SK-N-DZ (cell line): ENCODE data around the gene CRYBG2.

ENCODE experiments used
- DNase-seq: peaks from one replicate; pipeline ENCODE4 v3.0.0-alpha.2; 2015; ENCODE audit warnings: low spot score

Gene CRYBG2

DNA sequence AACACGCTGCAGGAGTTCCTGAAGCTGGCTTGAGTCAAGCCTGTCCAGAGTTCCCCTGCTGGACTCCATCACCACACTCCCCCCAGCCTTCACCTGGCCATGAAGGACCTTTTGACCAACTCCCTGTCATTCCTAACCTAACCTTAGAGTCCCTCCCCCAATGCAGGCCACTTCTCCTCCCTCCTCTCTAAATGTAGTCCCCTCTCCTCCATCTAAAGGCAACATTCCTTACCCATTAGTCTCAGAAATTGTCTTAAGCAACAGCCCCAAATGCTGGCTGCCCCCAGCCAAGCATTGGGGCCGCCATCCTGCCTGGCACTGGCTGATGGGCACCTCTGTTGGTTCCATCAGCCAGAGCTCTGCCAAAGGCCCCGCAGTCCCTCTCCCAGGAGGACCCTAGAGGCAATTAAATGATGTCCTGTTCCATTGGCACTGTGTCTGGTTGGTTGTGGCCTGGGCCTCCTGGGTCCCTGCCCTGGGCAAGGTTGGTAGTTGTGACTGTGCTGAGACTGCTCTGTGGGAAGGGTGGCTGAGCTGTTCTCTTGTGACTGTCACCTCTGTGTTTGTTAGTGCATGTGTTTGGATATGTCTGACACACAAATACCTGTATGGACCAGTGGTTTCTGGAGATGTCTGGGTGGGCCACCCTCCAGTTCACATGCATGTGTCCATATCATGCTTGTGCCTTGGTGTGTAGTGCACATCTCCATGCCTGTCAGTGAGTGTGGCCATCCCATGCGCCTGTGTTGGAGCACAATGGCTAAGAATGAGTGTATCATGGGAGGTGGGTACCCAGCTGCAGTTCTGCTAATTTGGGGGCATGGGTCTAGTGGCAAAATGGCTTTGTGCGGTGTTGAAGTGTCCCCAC lies 72.6 kb downstream of the CRYBG2 start:
- DNase-seq = no peak

DNA sequence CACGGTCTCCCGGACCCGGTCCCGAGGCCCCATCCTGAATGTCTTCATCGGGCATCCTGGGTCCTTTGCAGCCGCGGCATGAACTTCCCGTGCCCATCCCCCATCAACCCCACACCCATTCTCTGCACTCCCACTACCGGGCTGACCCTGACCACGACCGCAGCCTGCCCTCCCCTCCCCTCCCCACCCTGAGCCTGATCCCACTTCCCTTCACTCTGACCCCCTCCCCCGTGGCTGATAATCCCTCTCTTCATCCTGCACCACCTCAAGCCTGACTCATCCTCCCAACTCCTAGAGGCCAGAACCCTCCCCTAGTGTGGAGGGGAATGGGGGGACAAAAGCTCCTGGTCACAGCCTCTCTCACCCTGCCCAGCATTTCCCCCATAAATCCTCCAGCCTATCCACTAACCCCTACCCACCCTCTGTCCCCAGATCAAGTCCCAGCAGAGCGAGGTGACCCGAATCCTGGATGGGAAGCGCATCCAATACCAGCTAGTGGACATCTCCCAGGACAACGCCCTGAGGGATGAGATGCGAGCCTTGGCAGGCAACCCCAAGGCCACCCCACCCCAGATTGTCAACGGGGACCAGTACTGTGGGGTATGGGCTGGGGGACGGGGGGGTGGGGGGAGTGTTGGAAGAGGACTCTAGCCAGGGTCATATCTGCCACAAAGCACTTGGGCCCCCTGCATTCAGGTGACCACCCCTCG lies 73.4 kb downstream of the CRYBG2 start:
- DNase-seq = no peak

DNA sequence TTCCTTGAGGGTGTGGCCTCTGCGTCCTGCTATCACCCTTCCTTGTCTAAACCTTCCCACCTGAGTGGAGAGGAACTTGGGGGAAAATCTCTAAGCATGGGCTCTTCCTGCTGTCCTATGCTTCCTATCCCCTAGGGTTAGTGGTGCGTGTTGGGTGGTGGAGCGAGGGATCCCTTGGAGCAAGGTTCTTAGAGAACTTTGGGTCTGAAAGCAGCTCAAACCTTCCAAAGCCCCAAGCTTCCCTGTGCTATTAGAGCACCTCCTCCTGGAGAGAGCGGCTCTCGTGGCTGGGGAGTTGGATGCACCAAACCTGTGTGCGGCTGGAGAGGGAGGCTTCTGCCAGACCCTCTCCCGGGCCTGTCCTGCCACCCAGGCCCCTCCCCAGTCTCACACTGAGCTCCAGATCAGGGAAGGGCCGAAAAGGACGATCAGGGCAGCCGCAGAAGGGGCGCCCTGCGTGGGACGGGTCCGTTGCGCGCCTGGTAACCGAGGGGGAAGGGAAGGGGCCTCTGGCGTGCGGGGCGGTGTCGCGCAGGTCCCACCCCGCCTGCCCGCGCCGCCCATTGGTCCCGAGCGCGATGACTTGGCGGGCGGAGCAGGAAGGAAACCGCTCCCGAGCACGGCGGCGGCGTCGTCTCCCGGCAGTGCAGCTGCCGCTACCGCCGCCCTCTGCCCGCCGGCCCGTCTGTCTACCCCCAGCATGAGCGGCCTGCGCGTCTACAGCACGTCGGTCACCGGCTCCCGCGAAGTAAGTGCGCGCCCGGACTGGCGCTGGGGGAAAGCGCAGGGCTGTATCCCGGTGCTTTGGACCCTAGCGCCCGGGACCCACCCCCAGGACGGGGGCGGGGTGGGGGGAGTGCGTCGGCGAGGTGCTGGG lies 74.2 kb downstream of the CRYBG2 start, which contains the start of gene SH3BGRL3:
TSS of gene SH3BGRL3 (plus strand) at position 631 of the 877 bp plus-strand sequence. CDS start at position 701, 70 bp downstream.
- peak; percentile 74 for DNase-seq

DNA sequence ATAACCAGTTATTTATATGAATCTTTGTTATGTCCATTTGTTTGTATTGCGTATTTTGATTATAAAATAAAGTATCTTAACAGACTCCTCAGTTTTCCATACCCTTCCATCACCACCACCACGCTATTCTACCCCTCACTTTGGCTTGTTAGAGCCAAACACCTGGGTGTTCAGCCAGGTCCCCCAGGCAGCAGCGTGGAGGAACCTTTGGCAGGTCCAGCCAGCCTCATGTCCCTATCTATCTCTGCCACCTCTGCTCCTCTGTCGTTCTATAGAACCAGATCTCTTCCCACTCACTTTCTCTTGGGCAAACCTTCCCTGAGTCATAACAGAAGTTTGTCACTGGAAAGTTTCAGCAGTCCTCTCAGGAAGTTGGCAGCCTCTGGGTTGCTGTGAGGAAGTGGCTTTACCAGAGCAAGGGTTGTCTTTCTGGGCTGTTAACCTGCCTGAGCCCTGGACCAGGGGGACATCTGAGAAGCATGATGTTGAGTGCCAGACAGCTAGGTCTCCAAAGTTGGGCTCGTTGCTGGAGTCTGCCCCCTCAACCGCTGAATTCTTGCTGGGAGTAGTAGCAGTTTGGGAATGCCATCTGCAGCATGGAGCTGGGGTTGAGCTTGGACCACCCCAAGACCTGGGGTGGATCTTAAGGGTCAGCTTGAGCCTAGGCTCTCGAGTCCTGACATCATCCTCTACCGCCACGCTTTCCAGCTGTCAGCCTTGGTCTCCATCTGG lies 75.0 kb downstream of the CRYBG2 start:
- DNase-seq = no peak

DNA sequence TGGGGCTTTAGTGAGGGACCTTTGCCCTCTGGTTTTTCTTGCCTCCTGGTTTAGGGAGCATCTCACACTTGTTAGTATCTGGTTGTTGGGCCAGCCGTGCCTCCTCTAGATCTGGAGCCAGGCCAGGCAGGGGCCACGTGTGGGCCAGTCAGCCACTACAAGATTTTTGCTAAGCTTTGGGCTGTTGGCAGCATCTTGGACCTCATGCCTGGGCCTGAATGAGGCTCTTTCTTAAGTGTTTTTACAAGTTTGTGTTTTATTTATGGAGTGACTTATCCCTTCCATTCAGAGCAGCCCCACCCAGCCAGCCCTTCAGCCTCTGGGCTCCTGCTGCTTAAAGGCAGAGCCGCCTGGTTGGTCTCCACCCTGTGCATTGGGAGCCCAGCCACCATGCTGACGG lies 75.6 kb downstream of the CRYBG2 start:
- DNase-seq = no peak

GRCh38 chr1:26277719-26278118 lies 76.2 kb downstream of the CRYBG2 start:
- no peak for DNase-seq

DNA sequence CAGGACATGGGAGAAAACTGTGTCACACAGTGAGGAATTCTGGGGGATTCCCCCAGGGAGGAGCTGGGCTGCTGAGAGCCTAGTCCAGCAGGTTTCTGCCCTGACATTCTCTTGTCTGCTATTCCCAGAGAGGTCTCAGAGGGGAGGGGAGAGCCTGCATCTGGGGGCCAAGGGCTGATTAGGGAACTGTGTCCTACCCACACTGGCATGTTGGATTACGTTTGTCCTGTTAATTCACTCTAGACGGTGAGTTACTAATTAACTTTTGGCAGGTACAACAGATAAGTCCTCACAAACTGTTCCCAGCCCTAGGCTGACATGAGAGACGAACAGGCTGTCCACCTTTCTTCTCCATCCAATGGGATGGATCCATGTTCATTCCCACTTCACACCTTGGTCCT lies 76.7 kb downstream of the CRYBG2 start:
- no peak for DNase-seq

- DNase-seq = no peak
Observed at GRCh38 chr1:26276432-26276838, 77.5 kb downstream of the CRYBG2 start.

- peak; percentile 61 for DNase-seq
Observed at GRCh38 chr1:26275580-26276431, 78.1 kb downstream of the CRYBG2 start.

- DNase-seq = no peak
Observed at GRCh38 chr1:26274801-26275425, 79.0 kb downstream of the CRYBG2 start.
